Measurements from ENCODE around the gene TEKTIP1. TPM values are rescaled to one million over a fixed set of nuclear protein-coding genes. Genes with fewer than 3 reads are reported as not detected.

The TEKTIP1 gene
- total RNA-seq, 1 experiment from 2014 or later: 1.3 TPM

DNA sequence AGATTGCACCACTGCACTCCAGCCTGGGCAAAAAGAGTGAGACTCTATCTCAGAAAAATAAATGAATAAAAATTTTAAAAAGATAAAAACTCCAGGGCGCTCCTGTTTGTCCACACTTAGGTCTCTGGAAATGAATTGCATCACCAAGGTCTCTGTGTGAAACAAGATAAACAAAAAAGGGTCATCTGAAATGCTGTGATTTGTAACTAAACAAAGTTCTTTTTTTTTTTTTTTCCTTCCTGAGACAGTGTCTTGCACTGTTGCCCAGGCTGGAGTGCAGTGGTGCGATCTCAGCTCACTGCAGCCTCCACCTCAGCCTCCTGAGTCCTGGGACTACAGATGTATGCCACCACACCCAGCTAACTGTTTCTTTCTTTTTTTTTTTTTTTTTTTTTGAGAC, 21.3 kb upstream of the TEKTIP1 start:
- no peak for DNase-seq
- Histone ChIP-seq H3K56ac (ENCODE audit: insufficient read length, low read depth, low read length) (no peak overlapping the region), H2BK5ac (ENCODE audit: insufficient read length, low read length) (no peak overlapping the region), H3K27ac (ENCODE audit: insufficient read length, low read depth, low read length) (no peak overlapping the region), H3K23me2 (ENCODE audit: insufficient read length, low read depth, low read length, poor library complexity, severe bottlenecking) (no peaks in the 10 kb centered on the region), H2BK20ac (ENCODE audit: low read depth, low read length, poor library complexity, severe bottlenecking) (no peak overlapping the region), H3K9ac (ENCODE audit: extremely low read depth, insufficient read length, low read length) (no peak overlapping the region), H4K20me1 (ENCODE audit: control insufficient read depth, insufficient read depth, insufficient read length) (no peaks in the 10 kb centered on the region), H3K14ac (ENCODE audit: insufficient read depth, low read length) (no peak overlapping the region), H2AFZ (ENCODE audit: low read length) (no peak overlapping the region), H3K18ac (ENCODE audit: insufficient read length, low read depth, low read length) (no peak overlapping the region), H2BK15ac (ENCODE audit: low read depth, low read length) (no peak overlapping the region), H2BK120ac (ENCODE audit: low read depth, low read length, poor library complexity, severe bottlenecking) (no peak overlapping the region), H3K79me2 (ENCODE audit: insufficient read depth, low read length) (no peaks in the 10 kb centered on the region; the same call in 1 of the 2 replicates), H4K5ac (ENCODE audit: insufficient read length, low read depth, low read length) (no peak overlapping the region), H3K9me3 (ENCODE audit: control insufficient read depth, low read depth, low read length) (no peaks in the 10 kb centered on the region), H3K4me1 (ENCODE audit: insufficient read depth, low read length) (peaks cover 3% of the 10 kb centered on the region; the same call in 1 of the 2 replicates), H3K27me3 (ENCODE audit: insufficient read depth, low read length) (no peaks in the 10 kb centered on the region), H3K79me1 (ENCODE audit: insufficient read depth, low read depth, low read length, poor library complexity, severe bottlenecking) (no peaks in the 10 kb centered on the region), H4K91ac (ENCODE audit: insufficient read length, low read depth, low read length) (no peak overlapping the region), H2BK12ac (ENCODE audit: insufficient read length, low read depth, low read length) (no peak overlapping the region), H3T11ph (ENCODE audit: low read length) (no peak overlapping the region), H2AK5ac (ENCODE audit: insufficient read length, low read length) (no peak overlapping the region), H4K8ac (replicated peaks; ENCODE audit: insufficient read length, low read depth, low read length) (no peak overlapping the region), H3K4ac (ENCODE audit: low read depth, low read length) (no peak overlapping the region), H3K4me2 (ENCODE audit: insufficient read depth, insufficient read length, low read length) (no peak overlapping the region), H3K23ac (ENCODE audit: insufficient read length, low read depth, low read length) (no peak overlapping the region)
- Mint-ChIP-seq H3K9me3 (no peaks in the 10 kb centered on the region; a peak in 1 of 5 replicates), H3K36me3 (ENCODE audit: insufficient read depth in 1 of 3, low read depth in 3 of 3) (peaks cover 2 to 11% (median 10%) of the 10 kb centered on the region in 3 experiments; a peak in 5 of 7 replicates), H3K27ac (no peak overlapping the region; a peak in 1 of 7 replicates), H3K4me3 (no peak overlapping the region), H3K27me3 (ENCODE audit: low read depth) (no peaks in the 10 kb centered on the region; the same call in 1 of the 2 replicates), H3K4me1 (peaks cover 36 to 45% of the 10 kb centered on the region in 2 experiments)
- no CpG with 5 or more reads among the region's 2 CpGs for WGBS (ENCODE audit: extremely low coverage, insufficient read length, low lambda C conversion rate)
- TF ChIP-seq CTCF (conservative IDR thresholded peaks at IDR 0.05): no peak
